Adipocyte (in vitro differentiated cells): ENCODE data around the gene RHBDD2.
"Not testable (repeated sequence)": the region's sequence is repeated elsewhere in the genome, so short reads cannot be mapped to it uniquely, and the experiment has no call there.

Source experiments
- DNase-seq: peaks from one replicate; pipeline ENCODE4 v3.0.0-alpha.2; 2015; ENCODE audit warnings: low read depth
- H3K27me3 ChIP-seq: replicated peaks from 2 replicates; pipeline ENCODE4 v1.7.0; 2013; ENCODE audit warnings: mild to moderate bottlenecking, low read length, moderate library complexity; ENCODE audit not compliant: control insufficient read depth, insufficient read depth
- H3K36me3 ChIP-seq: 2 replicates; pipeline ENCODE4 v1.7.0; 2013; ENCODE audit warnings: low read length, mild to moderate bottlenecking, moderate library complexity; ENCODE audit not compliant: control insufficient read depth, insufficient read depth, severe bottlenecking
- H3K4me1 ChIP-seq: 2 replicates; pipeline ENCODE4 v1.7.0; 2013; ENCODE audit warnings: mild to moderate bottlenecking, low read length, moderate library complexity; ENCODE audit not compliant: control insufficient read depth, insufficient read depth
- H3K4me3 ChIP-seq: 2 replicates; pipeline ENCODE4 v1.7.0; 2013; ENCODE audit warnings: mild to moderate bottlenecking, low read length, moderate library complexity
- H3K9ac ChIP-seq: 2 replicates; pipeline ENCODE4 v1.7.0; 2013; ENCODE audit warnings: mild to moderate bottlenecking, low read length, moderate library complexity
- H3K9me3 ChIP-seq: 2 replicates; pipeline ENCODE4 v1.7.0; 2013; ENCODE audit warnings: mild to moderate bottlenecking, low read length, moderate library complexity; ENCODE audit not compliant: control insufficient read depth

The RHBDD2 gene

DNA sequence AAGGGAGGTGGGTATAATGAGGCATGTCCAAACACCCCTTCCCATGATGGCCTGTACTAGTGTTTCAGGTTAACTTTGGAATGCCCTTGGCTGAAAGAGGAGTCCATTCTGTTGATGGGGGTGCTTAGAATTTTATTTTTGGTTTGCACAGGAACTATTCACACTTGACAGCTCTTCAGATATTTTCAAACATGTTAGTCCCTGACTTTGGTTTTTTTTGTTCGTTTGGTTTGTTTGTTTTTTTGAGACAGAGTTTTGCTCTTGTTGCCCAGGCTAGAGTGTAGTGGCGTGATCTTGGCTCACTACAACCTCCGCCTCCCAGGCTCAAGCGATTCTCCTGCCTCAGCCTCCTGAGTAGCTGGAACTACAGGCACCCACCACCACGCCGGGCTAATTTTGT lies 33.7 kb upstream of the RHBDD2 start:
- H3K36me3 ChIP-seq, H3K9ac ChIP-seq, DNase-seq, H3K4me3 ChIP-seq, H3K9me3 ChIP-seq, H3K27me3 ChIP-seq: not testable (repeated sequence)
- peaks cover 20% of the 10 kb centered on the region for H3K4me1 ChIP-seq

DNA sequence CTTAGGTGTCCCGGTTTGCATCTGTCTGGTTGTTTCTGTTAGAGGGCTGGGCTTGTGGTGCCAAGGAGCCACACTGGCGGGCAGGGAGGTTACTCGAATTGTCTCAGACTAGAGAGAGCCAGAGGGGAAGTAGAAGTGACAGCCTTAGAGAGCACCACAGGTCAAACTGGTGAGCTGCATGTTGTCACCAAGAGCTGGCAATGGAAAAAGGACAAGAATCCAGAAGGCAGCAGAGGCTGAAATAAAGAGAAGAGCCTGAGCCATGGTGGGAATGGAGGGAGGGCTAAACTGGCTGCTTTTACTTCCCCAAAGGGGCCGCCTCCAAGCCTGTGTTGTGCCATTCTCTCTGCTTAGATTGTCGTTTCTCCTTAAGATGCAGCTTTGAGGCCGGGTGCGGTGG lies 31.1 kb upstream of the RHBDD2 start:
- peaks cover 6% of the 10 kb centered on the region for H3K4me1 ChIP-seq
- DNase-seq = no peak
- H3K9me3 ChIP-seq = no peaks in the 10 kb centered on the region
- H3K9ac ChIP-seq = no peak overlapping the region
- no peak overlapping the region for H3K4me3 ChIP-seq
- H3K27me3 ChIP-seq = no peaks in the 10 kb centered on the region
- H3K36me3 ChIP-seq = no peaks in the 10 kb centered on the region

DNA sequence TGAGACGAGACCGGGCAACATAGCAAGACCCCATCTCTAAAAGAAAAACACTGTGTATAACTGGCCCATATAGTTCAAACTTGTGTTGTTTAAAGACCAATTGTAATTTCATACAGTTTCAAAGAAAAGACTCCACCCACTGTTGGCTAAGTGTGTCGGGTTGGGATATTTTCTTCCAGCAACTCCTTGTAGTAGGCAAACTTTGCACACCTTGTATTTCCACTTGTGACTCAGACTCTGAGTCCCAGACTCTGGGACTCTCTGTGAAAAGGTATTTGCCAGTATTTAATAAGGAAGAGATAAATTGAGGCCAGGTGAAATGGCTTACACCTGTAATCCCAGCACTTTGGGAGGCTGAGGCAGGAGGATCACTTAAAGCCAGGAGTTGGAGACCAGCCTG lies 29.3 kb upstream of the RHBDD2 start:
- Histone ChIP-seq H3K27me3 (no peaks in the 10 kb centered on the region), H3K4me1 (no peaks in the 10 kb centered on the region), H3K4me3 (no peak overlapping the region), H3K36me3 (no peaks in the 10 kb centered on the region), H3K9me3 (no peaks in the 10 kb centered on the region), H3K9ac (no peak overlapping the region)
- DNase-seq = no peak

DNA sequence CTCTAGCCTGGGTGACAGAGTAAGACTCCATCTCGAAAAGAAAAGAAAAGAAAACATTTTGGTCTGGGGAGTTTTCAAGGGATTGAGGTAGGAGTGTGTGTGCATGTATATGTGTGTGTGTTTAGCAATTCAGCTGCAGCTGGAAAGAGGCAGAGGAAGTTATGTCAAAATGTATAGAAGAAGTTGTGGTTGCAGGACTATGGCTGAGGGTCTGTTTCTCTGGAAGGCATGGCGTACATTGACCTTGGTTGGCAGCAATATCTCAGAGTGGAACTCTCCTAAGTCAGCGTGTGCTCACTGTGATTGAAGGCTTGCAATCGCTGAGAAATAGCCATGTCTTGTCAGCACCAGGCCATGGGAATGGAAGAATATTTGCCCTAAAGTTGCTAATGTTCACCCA lies 28.6 kb upstream of the RHBDD2 start:
- no peaks in the 10 kb centered on the region for H3K36me3 ChIP-seq
- H3K27me3 ChIP-seq = no peaks in the 10 kb centered on the region
- H3K9me3 ChIP-seq = no peaks in the 10 kb centered on the region
- no peak overlapping the region for H3K9ac ChIP-seq
- DNase-seq = no peak
- no peaks in the 10 kb centered on the region for H3K4me1 ChIP-seq
- H3K4me3 ChIP-seq = no peak overlapping the region

DNA sequence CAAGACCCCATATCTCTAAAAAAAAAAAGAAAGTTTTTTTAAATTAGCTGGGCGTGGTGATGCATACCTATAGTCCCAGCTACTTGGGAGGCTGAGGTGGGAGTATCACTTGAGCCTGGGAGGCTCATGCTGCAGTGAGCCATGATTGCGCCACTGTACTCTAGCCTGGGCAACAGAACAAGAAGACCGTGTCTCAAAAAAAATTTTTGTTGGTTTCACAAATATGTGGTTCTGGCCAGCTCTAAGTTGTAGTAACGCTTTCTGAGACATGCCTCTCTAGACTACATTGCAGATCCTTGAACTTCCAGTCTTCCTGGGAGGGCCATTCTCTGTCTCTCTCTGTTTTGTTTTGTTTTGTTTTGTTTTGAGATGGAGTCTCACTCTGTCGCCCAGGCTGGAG lies 24.6 kb upstream of the RHBDD2 start:
- H3K4me3 ChIP-seq = no peak overlapping the region
- peak; percentile 66 for DNase-seq
- H3K9me3 ChIP-seq = no peaks in the 10 kb centered on the region
- no peak overlapping the region for H3K9ac ChIP-seq
- no peaks in the 10 kb centered on the region for H3K36me3 ChIP-seq
- H3K27me3 ChIP-seq = no peaks in the 10 kb centered on the region
- H3K4me1 ChIP-seq = no peaks in the 10 kb centered on the region

DNA sequence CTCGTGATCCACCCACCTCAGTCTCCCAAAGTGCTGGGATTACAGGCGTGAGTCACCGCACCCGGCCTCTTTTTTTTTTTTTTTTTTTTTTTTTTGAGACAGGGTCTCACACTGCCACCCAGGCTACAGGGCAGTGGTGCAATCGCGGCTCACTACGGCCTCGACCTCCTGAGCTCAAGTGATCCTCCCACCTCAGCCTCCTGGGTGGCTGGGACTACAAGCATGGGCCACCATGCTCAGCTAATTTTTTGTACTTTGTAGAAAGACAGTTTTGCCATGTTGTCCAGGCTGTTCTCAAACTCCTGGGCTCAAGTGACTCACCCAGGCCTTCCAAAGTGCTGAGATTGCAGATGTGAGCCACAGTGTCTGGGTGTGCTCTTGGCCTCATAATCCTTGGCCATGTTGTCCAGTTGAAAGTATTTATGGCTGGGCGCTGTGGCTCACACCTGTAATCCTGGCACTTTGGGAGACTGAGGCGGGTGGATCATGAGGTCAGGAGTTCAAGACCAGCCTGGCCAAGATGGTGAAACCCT lies 24.0 kb upstream of the RHBDD2 start:
- not testable (repeated sequence) for DNase-seq, H3K27me3 ChIP-seq, H3K36me3 ChIP-seq, H3K9ac ChIP-seq, H3K4me1 ChIP-seq, H3K4me3 ChIP-seq, H3K9me3 ChIP-seq

DNA sequence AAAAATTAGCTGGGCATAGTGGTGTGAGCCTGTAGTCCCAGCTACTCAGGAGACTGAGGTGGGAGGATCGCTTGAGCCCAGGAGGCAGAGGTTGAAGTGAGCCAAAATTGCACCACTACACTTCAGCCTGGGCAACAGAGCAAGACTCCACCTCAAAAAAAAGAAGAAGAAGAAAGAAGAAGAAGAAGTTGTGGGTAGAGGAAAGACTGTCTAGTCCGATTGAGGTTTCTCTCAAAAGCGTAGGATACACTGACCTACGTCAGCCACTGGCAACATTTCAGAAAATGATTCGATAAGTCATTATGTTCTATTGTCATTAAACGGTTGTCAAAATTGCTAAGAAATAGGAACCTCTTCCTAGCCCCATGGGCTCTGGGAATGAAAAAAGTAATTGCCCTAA lies 22.3 kb upstream of the RHBDD2 start:
- Histone ChIP-seq H3K27me3 (no peaks in the 10 kb centered on the region), H3K4me3 (no peak overlapping the region)

DNA sequence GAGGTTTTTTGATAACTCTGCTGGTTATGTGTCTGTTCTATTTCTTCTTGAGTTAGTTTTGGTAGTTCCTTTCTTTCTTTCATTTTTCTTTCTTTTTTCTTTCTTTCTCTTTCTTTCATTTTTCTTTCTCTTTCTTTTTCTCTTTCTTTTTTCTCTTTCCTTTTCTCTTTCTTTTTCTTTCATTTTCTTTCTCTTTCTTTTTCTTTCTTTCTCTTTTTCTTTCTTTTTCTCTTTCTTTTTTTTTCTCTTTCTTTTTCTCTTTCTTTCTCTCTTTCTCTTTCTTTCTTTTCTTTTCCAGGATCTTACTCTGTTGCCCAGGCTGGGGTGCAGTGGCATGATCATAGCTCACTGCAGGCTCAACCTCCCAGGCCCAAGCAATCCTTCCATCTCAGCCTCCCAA lies 20.4 kb upstream of the RHBDD2 start:
- DNase-seq = no peak
- no peaks in the 10 kb centered on the region for H3K4me1 ChIP-seq
- H3K4me3 ChIP-seq = no peak overlapping the region
- H3K27me3 ChIP-seq = no peaks in the 10 kb centered on the region
- no peaks in the 10 kb centered on the region for H3K36me3 ChIP-seq
- H3K9me3 ChIP-seq = no peaks in the 10 kb centered on the region
- no peak overlapping the region for H3K9ac ChIP-seq

More for the DNA sequence above, 22.3 kb upstream of the RHBDD2 start:
- H3K4me1 ChIP-seq = no peaks in the 10 kb centered on the region
- DNase-seq = no peak
- H3K9me3 ChIP-seq = no peaks in the 10 kb centered on the region
- H3K36me3 ChIP-seq = no peaks in the 10 kb centered on the region
- H3K9ac ChIP-seq = no peak overlapping the region

DNA sequence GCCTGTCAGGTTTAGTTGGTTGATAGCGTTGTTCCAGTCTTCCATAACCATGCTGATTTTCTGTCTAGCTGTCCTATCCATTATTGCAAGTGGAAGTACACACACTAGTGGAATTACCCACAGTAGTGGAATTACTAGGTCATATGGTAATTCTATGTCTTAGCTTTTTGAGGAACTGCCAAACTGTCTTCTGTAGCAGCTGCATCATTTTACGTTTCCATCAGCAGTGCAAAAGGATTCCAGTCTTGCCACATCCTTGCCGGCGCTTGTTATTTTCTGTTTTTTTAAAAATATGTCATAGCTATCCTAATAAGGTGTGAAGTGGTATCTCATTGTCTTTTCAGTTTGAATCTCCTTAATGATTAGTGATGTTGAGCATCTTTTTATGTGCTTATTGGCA lies 17.2 kb upstream of the RHBDD2 start:
- no peak overlapping the region for H3K4me3 ChIP-seq
- H3K9me3 ChIP-seq = no peaks in the 10 kb centered on the region
- H3K9ac ChIP-seq = no peak overlapping the region
- no peaks in the 10 kb centered on the region for H3K36me3 ChIP-seq
- no peaks in the 10 kb centered on the region for H3K27me3 ChIP-seq
- H3K4me1 ChIP-seq = peaks cover 8% of the 10 kb centered on the region
- peak; percentile 37 for DNase-seq

DNA sequence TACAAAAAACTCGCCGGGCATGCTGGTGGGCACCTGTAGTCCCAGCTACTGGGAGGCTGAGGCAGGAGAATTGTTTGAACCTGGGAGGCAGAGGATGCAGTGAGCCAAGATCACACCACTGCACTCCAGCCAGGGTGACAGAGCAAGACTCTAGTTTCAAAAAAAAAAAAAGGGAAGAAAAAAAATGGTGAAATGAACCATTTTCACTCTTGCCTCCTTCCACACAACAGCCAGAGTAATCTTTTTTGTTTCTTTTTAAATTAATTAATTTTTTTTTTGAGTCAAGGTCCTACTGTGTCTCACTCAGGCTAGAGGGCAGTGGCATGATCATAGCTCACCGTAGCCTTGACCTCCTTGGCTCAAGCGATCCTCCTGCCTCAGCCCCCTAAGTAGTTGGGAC lies 14.6 kb upstream of the RHBDD2 start:
- not testable (repeated sequence) for H3K9ac ChIP-seq, H3K27me3 ChIP-seq, H3K36me3 ChIP-seq, H3K4me3 ChIP-seq, DNase-seq, H3K9me3 ChIP-seq
- H3K4me1 ChIP-seq = peaks cover 14% of the 10 kb centered on the region

DNA sequence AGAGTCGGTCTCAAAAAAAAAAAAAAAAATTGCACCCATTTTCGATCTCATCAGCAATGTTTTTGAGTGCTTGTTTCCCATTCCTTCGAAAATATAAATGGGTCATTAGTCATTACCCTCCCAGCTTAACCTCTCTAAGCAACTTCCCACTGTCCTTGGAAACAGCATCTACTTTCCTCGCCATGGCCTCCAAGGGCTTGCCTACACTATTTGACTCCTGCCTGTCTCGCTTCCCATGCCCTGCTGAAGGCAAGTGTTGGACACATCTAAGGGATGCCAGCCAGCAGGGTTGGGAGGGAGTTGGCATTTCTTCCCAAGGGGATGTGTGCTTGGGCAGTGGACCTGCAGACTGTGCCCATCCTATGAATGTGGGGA lies 12.7 kb upstream of the RHBDD2 start:
- H3K4me3 ChIP-seq = no peak overlapping the region

More for the DNA sequence above, 12.7 kb upstream of the RHBDD2 start:
- Histone ChIP-seq H3K9me3 (no peaks in the 10 kb centered on the region), H3K27me3 (no peaks in the 10 kb centered on the region), H3K36me3 (no peaks in the 10 kb centered on the region), H3K9ac (no peak overlapping the region), H3K4me1 (peaks cover 14% of the 10 kb centered on the region)
- DNase-seq = no peak
